IMR-90 (cell line): ENCODE measurements around the gene RPS6KA2.

ENCODE experiments used
- CTCF ChIP-seq: conservative IDR thresholded peaks from 2 replicates; pipeline ENCODE4 v1.5.1; 2012; ENCODE audit warnings: mild to moderate bottlenecking, low read depth, low read length, improper control_type of control experiment
- ELK1 ChIP-seq: fragments of 150-350 bp; IDR thresholded peaks from 2 replicates; pipeline ENCODE4 v1.6.1; 2016; ENCODE audit warnings: low read depth, mild to moderate bottlenecking, low read length, moderate library complexity, borderline replicate concordance
- MAFK ChIP-seq: IDR thresholded peaks from 2 replicates; pipeline ENCODE4 v1.6.1; 2012; ENCODE audit warnings: low read depth, low read length, improper control_type of control experiment
- POLR2A ChIP-seq: IDR thresholded peaks from 2 replicates; pipeline ENCODE4 v1.6.1; 2012; ENCODE audit warnings: mild to moderate bottlenecking, low read depth, low read length
- RAD21 ChIP-seq: IDR thresholded peaks from 2 replicates; pipeline ENCODE4 v1.6.1; 2012; ENCODE audit warnings: low read length, improper control_type of control experiment
- RCOR1 ChIP-seq: IDR thresholded peaks from 2 replicates; pipeline ENCODE4 v1.6.1; 2012; ENCODE audit warnings: mild to moderate bottlenecking, low read length, improper control_type of control experiment; ENCODE audit not compliant: insufficient replicate concordance
- RFX5 ChIP-seq: IDR thresholded peaks from 2 replicates; pipeline ENCODE4 v1.8.0; 2012; ENCODE audit warnings: low read depth, mild to moderate bottlenecking, low read length, moderate library complexity
- USF2 ChIP-seq: fragments of 150-350 bp; IDR thresholded peaks from 2 replicates; pipeline ENCODE4 v1.6.1; 2017; ENCODE audit warnings: mild to moderate bottlenecking, antibody characterized with exemption, low read length, low read depth

GRCh38 chr6:166543603-166544295 lies 83.3 kb downstream of the RPS6KA2 start:
- TF ChIP-seq CTCF (no peak), MAFK (no peak), RAD21 (no peak), POLR2A (no peak), RCOR1 (no peak), USF2 (no peak), RFX5 (no peak), ELK1 (no peak)
